ENCODE measurements around the gene CMIP. TPM values are rescaled to one million over a fixed set of nuclear protein-coding genes. Genes with fewer than 3 reads are reported as not detected.
"Not testable (repeated sequence)": the region's sequence is repeated elsewhere in the genome, so short reads cannot be mapped to it uniquely, and the experiment has no call there.

The CMIP gene
- total RNA-seq, 2 donors from 2014 or later, result 30.1 to 95.1 TPM

- DNase-seq (ENCODE audit: low spot score), result no peak
- H3K9me3 ChIP-seq, result no peaks in the 10 kb centered on the region
- H3K27ac ChIP-seq, result no peak overlapping the region
- intact Hi-C loops (cut with DNase I), result no loop called here
- TF ChIP-seq POLR2A (IDR thresholded peaks at IDR 0.05), result no peak
- no peak for TF ChIP-seq CTCF (IDR thresholded peaks at IDR 0.05)
- no peak for TF ChIP-seq POLR2AphosphoS5 (IDR thresholded peaks at IDR 0.05)
- no peaks in the 10 kb centered on the region for H3K36me3 ChIP-seq
- H3K27me3 ChIP-seq (replicated peaks; ENCODE audit: insufficient read depth), result no peaks in the 10 kb centered on the region
- 80% methylated on average over 8 of the region's 8 CpGs for WGBS
- H3K4me1 ChIP-seq (replicated peaks), result no peaks in the 10 kb centered on the region
- H3K4me3 ChIP-seq, result no peak overlapping the region
These were observed 77.6 kb downstream of the CMIP start for GRCh38 chr16:81522108-81522701.

GRCh38 chr16:81522851-81523250 lies 78.2 kb downstream of the CMIP start:
- WGBS, result 100% methylated on average over 7 of the region's 7 CpGs
- H3K4me1 ChIP-seq (replicated peaks), result not testable (repeated sequence)

DNA sequence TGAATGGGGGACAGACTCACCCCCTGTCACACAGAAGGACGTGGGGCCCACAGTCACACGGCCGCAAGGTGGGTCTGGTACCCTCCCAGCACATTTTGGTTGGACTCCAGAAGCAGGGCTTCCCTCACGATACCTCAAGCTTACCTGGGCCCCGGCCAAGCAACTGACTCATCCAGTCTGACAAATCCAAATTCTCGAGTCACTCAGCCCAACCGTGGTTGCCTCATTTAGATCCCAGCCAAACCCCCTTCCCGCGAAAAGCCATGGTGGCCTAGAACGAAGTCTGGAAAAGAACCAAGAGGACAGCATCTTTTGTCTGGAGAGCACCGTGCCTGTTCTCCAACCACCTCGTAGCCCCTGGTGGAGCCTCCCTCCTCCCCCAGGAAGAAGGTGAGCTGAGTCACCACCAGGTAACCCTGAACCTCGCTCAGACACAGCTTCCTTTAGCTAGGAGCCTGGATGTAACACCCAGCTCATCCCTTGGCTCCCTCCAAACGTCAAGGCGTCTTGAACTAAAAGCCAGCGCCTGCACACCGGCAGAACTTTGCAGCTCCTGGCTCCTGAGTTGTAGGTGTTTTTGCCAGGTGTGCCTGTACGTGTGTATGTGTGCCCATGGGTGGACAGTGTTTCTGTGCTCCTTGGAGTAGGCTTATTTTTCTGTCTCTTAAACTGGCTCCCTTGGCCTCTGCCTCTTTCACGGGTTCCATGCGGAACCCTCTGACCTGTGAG lies 78.9 kb downstream of the CMIP start:
- Histone ChIP-seq H3K9me3 (no peaks in the 10 kb centered on the region), H3K36me3 (no peaks in the 10 kb centered on the region), H3K27me3 (replicated peaks; ENCODE audit: insufficient read depth) (no peaks in the 10 kb centered on the region), H3K4me3 (no peak overlapping the region), H3K4me1 (replicated peaks) (no peaks in the 10 kb centered on the region), H3K27ac (peak overlapping the region in 1 of 2 donors; percentile 5)
- TF ChIP-seq CTCF (IDR thresholded peaks at IDR 0.05) (no peak), POLR2AphosphoS5 (IDR thresholded peaks at IDR 0.05) (peak; percentile 17)
- 64% methylated on average over 19 of the region's 20 CpGs for WGBS
- intact Hi-C loops (cut with DNase I), result no loop called here
- DNase-seq (ENCODE audit: low spot score), result peak; percentile 56

More at GRCh38 chr16:81522851-81523250, 78.2 kb downstream of the CMIP start:
- intact Hi-C loops (cut with DNase I); H3K36me3 ChIP-seq; H3K27me3 ChIP-seq (replicated peaks; ENCODE audit: insufficient read depth); H3K9me3 ChIP-seq; DNase-seq (ENCODE audit: low spot score); H3K4me3 ChIP-seq; H3K27ac ChIP-seq: not testable (repeated sequence)

DNA sequence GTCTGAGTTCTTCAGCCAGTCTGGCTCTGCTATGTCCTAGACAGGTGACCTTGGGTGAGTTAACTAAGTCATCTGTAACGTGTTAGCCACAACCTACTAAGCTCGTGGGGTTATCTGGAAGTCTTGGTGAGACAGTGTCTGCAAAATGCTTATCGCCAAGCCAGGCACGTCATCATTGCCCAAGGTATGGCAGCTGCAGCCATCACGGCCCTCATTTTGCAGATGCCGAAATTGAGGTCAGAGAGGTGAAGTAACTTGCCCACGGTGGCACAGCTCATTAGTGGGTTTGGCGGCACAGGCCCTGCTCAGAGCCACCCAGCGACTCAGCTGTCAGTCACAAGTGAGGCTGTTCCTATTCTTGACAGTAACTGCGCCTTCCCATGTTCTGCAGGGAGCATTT lies 79.8 kb downstream of the CMIP start:
- Histone ChIP-seq H3K4me1 (replicated peaks) (no peaks in the 10 kb centered on the region), H3K27me3 (replicated peaks; ENCODE audit: insufficient read depth) (no peaks in the 10 kb centered on the region), H3K4me3 (no peak overlapping the region), H3K27ac (no peak overlapping the region), H3K36me3 (no peaks in the 10 kb centered on the region), H3K9me3 (no peaks in the 10 kb centered on the region)
- intact Hi-C loops (cut with DNase I), result no loop called here
- no peak for TF ChIP-seq CTCF (IDR thresholded peaks at IDR 0.05)
- no peak for TF ChIP-seq POLR2AphosphoS5 (IDR thresholded peaks at IDR 0.05)
- no peak for TF ChIP-seq POLR2A (IDR thresholded peaks at IDR 0.05)
- WGBS, result 85% methylated on average over 10 of the region's 10 CpGs
- DNase-seq (ENCODE audit: low spot score), result no peak

GRCh38 chr16:81524885-81525284 lies 80.3 kb downstream of the CMIP start:
- not testable (repeated sequence) for H3K9me3 ChIP-seq

GRCh38 chr16:81526199-81526598 lies 81.6 kb downstream of the CMIP start:
- 47% methylated on average over 4 of the region's 4 CpGs for WGBS
- no peak for DNase-seq (ENCODE audit: low spot score)

More at GRCh38 chr16:81524885-81525284, 80.3 kb downstream of the CMIP start:
- H3K27me3 ChIP-seq (replicated peaks; ENCODE audit: insufficient read depth); H3K4me3 ChIP-seq; intact Hi-C loops (cut with DNase I); H3K27ac ChIP-seq; H3K4me1 ChIP-seq (replicated peaks); DNase-seq (ENCODE audit: low spot score); H3K36me3 ChIP-seq: not testable (repeated sequence)
- 100% methylated on average over 4 of the region's 4 CpGs for WGBS

More at GRCh38 chr16:81526199-81526598, 81.6 kb downstream of the CMIP start:
- H3K27me3 ChIP-seq (replicated peaks; ENCODE audit: insufficient read depth), result no peaks in the 10 kb centered on the region
- H3K27ac ChIP-seq, result peak overlapping the region; percentile 69
- H3K9me3 ChIP-seq, result no peaks in the 10 kb centered on the region
- no peaks in the 10 kb centered on the region for H3K36me3 ChIP-seq
- intact Hi-C loops (cut with DNase I), result no loop called here
- TF ChIP-seq POLR2A (IDR thresholded peaks at IDR 0.05) (no peak), POLR2AphosphoS5 (IDR thresholded peaks at IDR 0.05) (no peak), CTCF (IDR thresholded peaks at IDR 0.05) (no peak)
- no peaks in the 10 kb centered on the region for H3K4me1 ChIP-seq (replicated peaks)
- H3K4me3 ChIP-seq, result no peak overlapping the region

Data from prostate gland (tissue), 2 donors.